GM12872 (cell line): ENCODE measurements around the gene CDC14A.

Source experiments
- TF ChIP-seq, protein P1 (sequence below): IDR thresholded peaks from 3 replicates; pipeline ENCODE4 v1.5.1; 2011; ENCODE audit warnings: low read depth, mild to moderate bottlenecking, low read length, moderate library complexity; ENCODE audit not compliant: insufficient read depth

Gene CDC14A

DNA sequence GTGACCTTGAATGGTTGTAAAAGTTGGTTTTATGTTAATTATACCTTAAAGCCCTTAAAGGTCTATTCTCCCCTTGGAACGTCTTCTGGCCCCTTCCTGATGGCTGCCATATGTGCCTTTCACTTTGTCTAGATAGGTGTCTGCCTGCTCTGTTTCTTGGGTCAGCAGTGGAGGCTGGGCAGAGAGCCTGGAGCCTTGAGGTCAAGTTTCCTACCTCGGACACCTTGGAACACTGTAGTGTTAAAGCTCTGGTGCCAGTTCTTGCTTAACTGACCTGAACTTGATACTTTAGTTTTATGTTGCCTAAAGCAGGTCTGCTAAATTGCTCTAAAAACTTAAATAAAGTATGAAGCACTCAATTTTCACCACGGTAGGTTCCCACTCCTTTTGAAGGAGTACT lies 86.5 kb downstream of the CDC14A start:
- TF ChIP-seq, protein P1, sequence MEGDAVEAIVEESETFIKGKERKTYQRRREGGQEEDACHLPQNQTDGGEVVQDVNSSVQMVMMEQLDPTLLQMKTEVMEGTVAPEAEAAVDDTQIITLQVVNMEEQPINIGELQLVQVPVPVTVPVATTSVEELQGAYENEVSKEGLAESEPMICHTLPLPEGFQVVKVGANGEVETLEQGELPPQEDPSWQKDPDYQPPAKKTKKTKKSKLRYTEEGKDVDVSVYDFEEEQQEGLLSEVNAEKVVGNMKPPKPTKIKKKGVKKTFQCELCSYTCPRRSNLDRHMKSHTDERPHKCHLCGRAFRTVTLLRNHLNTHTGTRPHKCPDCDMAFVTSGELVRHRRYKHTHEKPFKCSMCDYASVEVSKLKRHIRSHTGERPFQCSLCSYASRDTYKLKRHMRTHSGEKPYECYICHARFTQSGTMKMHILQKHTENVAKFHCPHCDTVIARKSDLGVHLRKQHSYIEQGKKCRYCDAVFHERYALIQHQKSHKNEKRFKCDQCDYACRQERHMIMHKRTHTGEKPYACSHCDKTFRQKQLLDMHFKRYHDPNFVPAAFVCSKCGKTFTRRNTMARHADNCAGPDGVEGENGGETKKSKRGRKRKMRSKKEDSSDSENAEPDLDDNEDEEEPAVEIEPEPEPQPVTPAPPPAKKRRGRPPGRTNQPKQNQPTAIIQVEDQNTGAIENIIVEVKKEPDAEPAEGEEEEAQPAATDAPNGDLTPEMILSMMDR = no peak

- TF ChIP-seq, protein P1 = no peak
Observed at GRCh38 chr1:100440075-100440809, 87.9 kb downstream of the CDC14A start.

DNA sequence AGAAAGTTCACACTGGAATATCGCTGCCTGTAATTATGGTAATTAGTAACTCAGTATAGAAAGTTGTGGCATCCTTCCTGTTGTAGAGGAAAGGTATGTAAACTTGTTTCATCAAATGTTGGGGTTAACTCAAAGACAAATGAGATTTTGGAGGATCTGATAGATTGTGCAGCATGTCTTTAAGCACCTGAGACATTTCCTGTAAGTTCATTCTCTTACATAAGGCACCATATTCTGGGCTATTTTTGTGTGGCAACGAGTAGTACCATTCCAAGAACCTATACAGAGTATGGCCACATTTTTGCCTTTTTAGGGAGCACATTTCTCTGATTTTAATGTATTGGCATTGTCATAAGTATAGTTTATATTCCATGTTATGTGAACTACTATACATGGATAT lies 88.8 kb downstream of the CDC14A start:
- TF ChIP-seq, protein P1 = no peak

DNA sequence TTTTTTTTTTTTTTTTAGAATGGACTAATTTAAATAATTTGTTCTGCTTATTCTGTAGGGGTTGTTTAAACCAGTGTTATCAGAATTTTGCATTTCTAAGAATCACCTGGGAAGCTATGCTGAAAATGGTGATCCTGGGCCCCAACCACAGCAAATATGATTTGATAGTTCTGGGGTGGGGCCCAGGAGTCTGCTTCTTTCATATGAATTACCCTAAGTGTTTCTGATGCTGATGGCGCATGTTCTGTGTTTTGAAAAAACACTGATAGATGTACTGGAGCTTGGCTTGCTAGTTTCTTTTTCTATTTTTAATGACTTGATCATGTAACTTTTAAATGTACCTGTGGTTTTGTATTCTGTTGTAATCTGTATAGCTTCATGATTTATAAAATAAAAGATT lies 89.3 kb downstream of the CDC14A start:
- TF ChIP-seq, protein P1 = no peak

- TF ChIP-seq, protein P1 = no peak
Observed at GRCh38 chr1:100443811-100444571, 91.7 kb downstream of the CDC14A start.

DNA sequence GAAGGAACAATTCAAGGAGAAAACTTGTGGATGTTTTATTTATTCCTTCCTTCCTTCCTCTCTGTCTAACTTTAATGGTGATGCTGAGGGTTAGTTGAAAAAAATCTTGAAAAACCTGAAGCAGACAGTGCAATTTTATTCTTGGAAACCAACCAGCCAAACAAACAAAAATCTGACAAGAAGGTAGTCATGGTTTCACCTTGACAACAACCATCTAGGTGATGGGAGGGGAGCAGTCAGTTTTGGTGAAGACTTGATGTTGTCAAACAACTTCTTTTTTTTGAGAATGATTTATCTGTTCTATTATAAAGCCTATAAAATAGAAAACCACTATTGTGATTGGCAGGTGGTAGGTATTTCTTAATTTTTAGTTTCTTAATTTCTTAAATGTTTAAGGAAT lies 93.3 kb downstream of the CDC14A start:
- TF ChIP-seq, protein P1 = no peak

- TF ChIP-seq, protein P1 = no peak
Observed at GRCh38 chr1:100448366-100448765, 96.1 kb downstream of the CDC14A start.
